ENCODE measurements around the gene CLDN7. TPM values are rescaled to one million over a fixed set of nuclear protein-coding genes. Genes with fewer than 3 reads are reported as not detected.

CLDN7 gene
- polyA plus RNA-seq, 4 donors = 309 to 561 (median 332) TPM

DNA sequence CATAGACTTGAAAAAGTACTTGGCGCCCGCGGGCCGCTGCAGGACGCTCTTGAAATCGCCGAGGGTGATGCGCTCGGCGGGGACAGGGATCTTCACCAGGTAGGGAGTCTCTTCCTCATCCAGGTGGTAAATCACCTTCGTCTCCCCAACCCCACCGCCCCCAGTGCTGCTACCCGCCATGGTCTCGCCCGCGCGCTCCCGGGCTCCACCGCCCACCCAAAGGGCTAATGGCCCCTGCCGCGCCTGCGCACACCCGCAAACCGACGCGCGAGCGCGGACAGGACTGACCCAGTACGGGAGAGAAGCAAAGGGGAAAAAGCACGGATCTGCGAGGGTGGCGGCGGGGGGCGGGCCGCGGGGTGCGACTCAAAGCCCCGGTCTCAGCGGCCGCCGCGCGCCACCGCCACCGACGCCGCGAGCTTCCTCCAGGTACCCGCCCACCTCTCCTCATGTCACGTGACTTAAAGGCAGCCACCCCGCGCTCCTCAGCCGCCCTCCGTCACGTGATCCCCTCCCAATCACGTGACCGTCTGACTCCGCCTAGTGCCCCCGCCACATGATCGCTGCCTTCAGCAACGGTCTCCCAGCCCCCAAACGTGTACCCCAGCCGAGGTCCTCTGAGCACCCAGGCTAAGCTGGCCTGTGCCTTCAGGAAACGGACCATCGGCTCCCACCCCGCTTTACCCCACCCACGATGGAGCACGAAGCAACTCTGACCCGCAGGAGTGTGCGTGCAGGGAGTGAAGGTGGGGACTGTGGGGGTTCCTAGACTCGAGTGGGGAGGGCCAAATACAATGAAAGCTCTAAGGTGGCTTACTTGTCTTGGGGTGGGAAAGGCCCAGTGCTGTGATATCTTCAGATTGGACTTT, 28.0 kb downstream of the CLDN7 start, which contains the start of gene DVL2:
Gene DVL2 (minus strand): TSS at position 435 of the 869 bp plus-strand sequence. CDS start 255 bp downstream, at position 180.
- peak within 1 kb of the TSS; percentile 41 to 92 (median 86) for H3K27ac ChIP-seq (ENCODE audit: low read depth in 1 of 3, low read length in 2 of 3)
- H3K4me3 ChIP-seq (ENCODE audit: low read depth in 1 of 3, low read length in 3 of 3) = peak within 1 kb of the TSS; percentile 74 to 93 (median 75)
- H3K9me3 ChIP-seq (ENCODE audit: control insufficient read depth in 2 of 2, insufficient read depth in 1 of 2, low read depth in 1 of 2, low read length in 1 of 2) = no peaks in the 10 kb centered on the region
- H3K4me1 ChIP-seq (ENCODE audit: control insufficient read depth in 3 of 3, insufficient read depth in 2 of 3, low read depth in 1 of 3, low read length in 2 of 3) = peaks cover 2 to 39% (median 4%) of the 10 kb centered on the region in 3 donors
- peaks cover 2 to 50% (median 5%) of the 10 kb centered on the region in 3 donors for H3K36me3 ChIP-seq (ENCODE audit: control insufficient read depth in 3 of 3, insufficient read depth in 2 of 3, low read depth in 1 of 3, low read length in 3 of 3)
- FAIRE-seq = no peak
- peak; percentile 95 to 98 for DNase-seq
- 0 to 1% (median 0%) methylated on average over 56 to 72 of the region's 72 CpGs for WGBS, 3 donors
- H3K27me3 ChIP-seq (ENCODE audit: control insufficient read depth in 3 of 3, insufficient read depth in 3 of 3, low read length in 3 of 3) = no peaks in the 10 kb centered on the region

DNA sequence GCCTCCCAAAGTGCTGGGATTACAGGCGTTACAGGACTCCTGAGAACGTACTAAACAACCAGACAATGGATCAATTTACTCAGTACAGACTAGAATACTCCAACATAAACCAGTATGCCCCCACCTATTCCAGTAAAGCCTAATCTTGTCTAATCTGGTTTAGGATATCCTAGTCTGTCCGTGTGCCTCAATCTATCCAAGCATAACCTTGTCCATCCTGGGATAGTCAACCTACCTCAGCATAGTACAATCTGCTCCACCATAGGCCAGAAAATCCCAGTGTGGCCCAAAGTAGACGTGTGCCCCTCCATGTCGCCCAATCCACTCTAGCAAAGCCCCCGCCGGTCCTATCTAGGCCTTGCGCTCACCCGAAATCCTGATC, 28.6 kb downstream of the CLDN7 start:
- 0 to 3% (median 2%) methylated on average over 9 of the region's 9 CpGs for WGBS, 3 donors
- Histone ChIP-seq H3K27ac (ENCODE audit: low read depth in 1 of 3, low read length in 2 of 3) (peak overlapping the region; percentile 41 to 92 (median 86)), H3K36me3 (ENCODE audit: control insufficient read depth in 3 of 3, insufficient read depth in 2 of 3, low read depth in 1 of 3, low read length in 3 of 3) (peaks cover 6 to 56% (median 7%) of the 10 kb centered on the region in 3 donors), H3K27me3 (ENCODE audit: control insufficient read depth in 3 of 3, insufficient read depth in 3 of 3, low read length in 3 of 3) (no peaks in the 10 kb centered on the region), H3K4me3 (ENCODE audit: low read depth in 1 of 3, low read length in 3 of 3) (peak overlapping the region; percentile 74 to 93 (median 75)), H3K9me3 (ENCODE audit: control insufficient read depth in 2 of 2, insufficient read depth in 1 of 2, low read depth in 1 of 2, low read length in 1 of 2) (no peaks in the 10 kb centered on the region), H3K4me1 (ENCODE audit: control insufficient read depth in 3 of 3, insufficient read depth in 2 of 3, low read depth in 1 of 3, low read length in 2 of 3) (peaks cover 2 to 39% (median 4%) of the 10 kb centered on the region in 3 donors)
- FAIRE-seq = no peak
- DNase-seq = no peak

DNA sequence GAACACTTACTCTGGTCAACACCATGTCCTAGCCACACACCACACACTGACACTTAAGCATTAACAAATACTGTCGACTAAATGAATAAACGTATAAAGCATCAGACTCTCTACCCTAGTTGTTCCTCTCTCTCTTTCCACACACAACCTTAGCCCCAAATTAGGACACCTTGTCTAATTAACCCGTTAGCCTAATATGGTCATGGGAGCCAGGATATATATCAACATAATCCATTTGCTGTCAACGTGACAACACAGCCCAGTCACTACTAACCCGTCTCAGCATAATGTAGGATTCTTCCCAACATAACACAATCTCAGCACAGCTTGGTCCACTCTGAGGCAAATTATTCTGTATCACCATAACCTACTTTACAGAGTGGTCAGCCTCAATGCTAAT, 30.2 kb downstream of the CLDN7 start:
- DNase-seq (no peak), FAIRE-seq (no peak)
- Histone ChIP-seq H3K4me3 (ENCODE audit: low read depth in 1 of 3, low read length in 3 of 3) (no peak overlapping the region), H3K27me3 (ENCODE audit: control insufficient read depth in 3 of 3, insufficient read depth in 3 of 3, low read length in 3 of 3) (no peaks in the 10 kb centered on the region), H3K27ac (ENCODE audit: low read depth in 1 of 3, low read length in 2 of 3) (no peak overlapping the region), H3K9me3 (ENCODE audit: control insufficient read depth in 2 of 2, insufficient read depth in 1 of 2, low read depth in 1 of 2, low read length in 1 of 2) (no peaks in the 10 kb centered on the region), H3K4me1 (ENCODE audit: control insufficient read depth in 3 of 3, insufficient read depth in 2 of 3, low read depth in 1 of 3, low read length in 2 of 3) (peaks cover 2 to 38% (median 4%) of the 10 kb centered on the region in 3 donors), H3K36me3 (ENCODE audit: control insufficient read depth in 3 of 3, insufficient read depth in 2 of 3, low read depth in 1 of 3, low read length in 3 of 3) (peaks cover 6 to 69% (median 7%) of the 10 kb centered on the region in 3 donors)
- WGBS, 3 donors = 77 to 84% (median 78%) methylated on average over 5 of the region's 5 CpGs

DNA sequence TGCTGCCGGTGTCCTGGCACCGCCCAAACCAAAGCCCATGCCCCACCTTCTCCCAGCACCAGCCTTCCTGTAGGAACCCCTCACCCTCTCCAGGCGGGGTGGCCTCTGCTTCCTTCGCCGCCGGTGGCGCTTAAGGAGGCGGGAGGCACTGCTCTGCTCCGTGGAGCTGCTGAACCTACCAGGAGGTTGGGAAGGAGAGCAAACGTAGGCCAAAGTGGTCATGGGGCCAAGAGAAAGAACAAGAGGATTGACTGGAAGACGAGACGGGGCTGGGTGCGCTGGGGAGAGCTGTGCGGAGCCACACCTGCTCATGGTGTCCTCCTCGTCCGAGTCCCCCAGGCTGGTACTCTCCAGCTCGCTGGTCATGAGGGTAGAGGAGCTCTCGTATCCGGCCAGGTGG, 32.8 kb downstream of the CLDN7 start:
- WGBS, 3 donors = 94 to 99% (median 95%) methylated on average over 19 of the region's 19 CpGs
- FAIRE-seq = no peak
- no peaks in the 10 kb centered on the region for H3K27me3 ChIP-seq (ENCODE audit: control insufficient read depth in 3 of 3, insufficient read depth in 3 of 3, low read length in 3 of 3)

DNA sequence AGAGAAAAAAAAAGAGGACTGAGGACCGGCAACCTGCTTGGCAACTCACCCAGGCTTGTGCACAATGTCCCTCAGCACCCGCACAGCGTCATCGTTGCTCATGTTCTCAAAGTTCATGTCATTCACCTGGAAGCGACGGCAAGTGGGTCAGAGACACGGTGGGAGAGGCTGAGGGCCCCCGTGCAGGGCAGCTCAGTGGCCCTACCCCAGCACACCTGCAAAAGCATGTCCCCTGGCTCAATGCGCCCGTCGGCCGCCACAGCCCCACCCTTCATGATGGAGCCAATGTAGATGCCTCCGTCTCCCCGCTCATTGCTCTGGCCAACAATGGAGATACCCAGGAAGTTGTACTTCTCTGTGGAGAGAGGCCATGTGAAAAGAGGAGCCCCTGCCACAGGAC, 33.4 kb downstream of the CLDN7 start:
- no peak for FAIRE-seq

More for the DNA sequence above, 32.8 kb downstream of the CLDN7 start:
- Histone ChIP-seq H3K4me3 (ENCODE audit: low read depth in 1 of 3, low read length in 3 of 3) (no peak overlapping the region), H3K27ac (ENCODE audit: low read depth in 1 of 3, low read length in 2 of 3) (no peak overlapping the region), H3K9me3 (ENCODE audit: control insufficient read depth in 2 of 2, insufficient read depth in 1 of 2, low read depth in 1 of 2, low read length in 1 of 2) (no peaks in the 10 kb centered on the region), H3K36me3 (ENCODE audit: control insufficient read depth in 3 of 3, insufficient read depth in 2 of 3, low read depth in 1 of 3, low read length in 3 of 3) (peaks cover 8 to 70% (median 13%) of the 10 kb centered on the region in 3 donors), H3K4me1 (ENCODE audit: control insufficient read depth in 3 of 3, insufficient read depth in 2 of 3, low read depth in 1 of 3, low read length in 2 of 3) (peaks cover 2 to 13% (median 4%) of the 10 kb centered on the region in 3 donors)
- DNase-seq = no peak

DNA sequence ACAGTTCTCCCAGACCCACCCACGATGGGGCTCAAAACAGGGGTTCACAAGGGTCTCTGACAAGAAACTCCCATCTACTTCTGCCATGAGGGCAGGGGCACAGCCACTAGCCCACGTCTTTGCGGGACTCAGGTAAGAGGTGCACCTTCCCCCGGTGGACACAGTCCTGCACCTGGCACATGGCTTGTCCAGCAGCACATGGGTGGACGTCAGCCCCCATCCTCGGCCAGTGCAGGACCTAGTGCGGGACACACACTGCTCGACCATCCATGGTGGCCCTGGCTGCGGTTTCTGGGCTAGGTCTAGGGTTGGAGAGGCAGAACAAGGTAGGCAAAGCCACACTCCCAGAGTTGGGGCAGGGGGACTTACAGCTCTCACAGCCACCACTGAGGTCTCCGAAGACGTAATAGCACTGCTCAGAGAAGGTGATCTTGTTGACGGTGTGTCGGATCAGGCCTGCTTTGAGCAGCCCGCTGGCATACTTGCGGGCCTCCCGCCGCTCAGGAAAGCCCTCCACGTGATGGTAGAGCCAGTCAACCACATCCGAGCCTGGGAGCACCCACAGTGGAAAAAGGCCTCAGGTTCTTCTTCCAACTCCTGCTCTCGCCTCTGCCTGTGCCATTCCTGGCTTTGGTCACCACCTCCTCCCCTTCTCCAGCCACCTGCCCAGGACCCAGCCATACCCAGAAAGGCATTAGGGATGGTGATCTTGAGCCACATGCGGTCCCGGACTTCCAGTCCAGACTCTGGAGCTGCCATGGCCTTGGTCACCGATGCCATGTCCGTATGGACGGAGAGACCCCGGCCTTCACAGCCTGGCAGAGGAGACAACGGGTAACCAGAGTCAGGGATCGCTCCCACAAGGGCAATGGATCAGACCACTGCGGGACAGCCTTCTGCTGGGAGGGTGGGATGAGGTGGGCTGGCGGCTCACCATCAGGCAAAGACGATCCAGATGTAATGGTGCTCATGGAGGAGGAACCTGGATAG, 35.3 kb downstream of the CLDN7 start:
- H3K4me1 ChIP-seq (ENCODE audit: control insufficient read depth in 3 of 3, insufficient read depth in 2 of 3, low read depth in 1 of 3, low read length in 2 of 3) = peaks cover 0 to 8% (median 0%) of the 10 kb centered on the region in 3 donors
- H3K9me3 ChIP-seq (ENCODE audit: control insufficient read depth in 2 of 2, insufficient read depth in 1 of 2, low read depth in 1 of 2, low read length in 1 of 2) = no peaks in the 10 kb centered on the region
- H3K27ac ChIP-seq (ENCODE audit: low read depth in 1 of 3, low read length in 2 of 3) = no peak overlapping the region
- peaks cover 17 to 95% (median 27%) of the 10 kb centered on the region in 3 donors for H3K36me3 ChIP-seq (ENCODE audit: control insufficient read depth in 3 of 3, insufficient read depth in 2 of 3, low read depth in 1 of 3, low read length in 3 of 3)
- H3K4me3 ChIP-seq (ENCODE audit: low read depth in 1 of 3, low read length in 3 of 3) = no peak overlapping the region
- WGBS, 3 donors = 92 to 94% (median 94%) methylated on average over 30 to 31 of the region's 31 CpGs
- FAIRE-seq = no peak
- DNase-seq = no peak
- no peaks in the 10 kb centered on the region for H3K27me3 ChIP-seq (ENCODE audit: control insufficient read depth in 3 of 3, insufficient read depth in 3 of 3, low read length in 3 of 3)

More for the DNA sequence above, 33.4 kb downstream of the CLDN7 start:
- Histone ChIP-seq H3K4me1 (ENCODE audit: control insufficient read depth in 3 of 3, insufficient read depth in 2 of 3, low read depth in 1 of 3, low read length in 2 of 3) (peaks cover 2 to 12% (median 4%) of the 10 kb centered on the region in 3 donors), H3K4me3 (ENCODE audit: low read depth in 1 of 3, low read length in 3 of 3) (no peak overlapping the region), H3K9me3 (ENCODE audit: control insufficient read depth in 2 of 2, insufficient read depth in 1 of 2, low read depth in 1 of 2, low read length in 1 of 2) (no peaks in the 10 kb centered on the region), H3K36me3 (ENCODE audit: control insufficient read depth in 3 of 3, insufficient read depth in 2 of 3, low read depth in 1 of 3, low read length in 3 of 3) (peaks cover 12 to 76% (median 15%) of the 10 kb centered on the region in 3 donors), H3K27me3 (ENCODE audit: control insufficient read depth in 3 of 3, insufficient read depth in 3 of 3, low read length in 3 of 3) (no peaks in the 10 kb centered on the region), H3K27ac (ENCODE audit: low read depth in 1 of 3, low read length in 2 of 3) (no peak overlapping the region)
- no peak for DNase-seq
- 90 to 92% (median 90%) methylated on average over 14 of the region's 14 CpGs for WGBS, 3 donors

DNA sequence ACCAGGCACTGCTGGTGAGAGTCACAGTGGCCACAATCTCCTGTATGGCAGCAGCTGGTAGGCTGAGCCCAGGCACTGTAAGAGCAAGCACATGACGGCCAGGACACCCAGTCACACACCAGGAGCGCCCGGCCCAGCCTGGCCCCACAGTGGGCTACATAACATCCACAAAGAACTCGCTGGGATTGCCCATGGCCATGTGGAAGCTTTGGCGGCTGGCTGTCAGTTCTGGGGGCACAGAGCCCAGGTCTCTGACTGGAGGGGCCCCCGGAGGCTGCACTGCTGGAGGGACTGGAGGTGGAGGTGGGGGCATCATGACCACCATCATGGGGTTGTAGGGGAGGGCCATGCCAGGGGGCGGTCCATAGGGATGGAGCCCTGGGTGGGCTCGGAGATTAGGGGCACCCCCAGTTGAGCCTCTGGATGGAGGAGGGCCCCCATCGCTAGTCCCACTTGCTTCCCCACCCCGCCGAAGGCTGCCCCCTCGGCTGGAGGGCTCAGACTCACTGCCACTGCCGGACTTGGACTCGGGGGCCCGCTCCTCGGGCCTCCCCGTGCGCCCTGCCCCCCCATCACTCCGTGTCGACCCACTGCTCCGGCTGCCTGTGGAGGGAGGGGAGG, 36.5 kb downstream of the CLDN7 start:
- Histone ChIP-seq H3K4me1 (ENCODE audit: control insufficient read depth in 3 of 3, insufficient read depth in 2 of 3, low read depth in 1 of 3, low read length in 2 of 3) (peaks cover 0 to 15% (median 3%) of the 10 kb centered on the region in 3 donors), H3K9me3 (ENCODE audit: control insufficient read depth in 2 of 2, insufficient read depth in 1 of 2, low read depth in 1 of 2, low read length in 1 of 2) (no peaks in the 10 kb centered on the region), H3K27ac (ENCODE audit: low read depth in 1 of 3, low read length in 2 of 3) (no peak overlapping the region), H3K4me3 (ENCODE audit: low read depth in 1 of 3, low read length in 3 of 3) (no peak overlapping the region), H3K27me3 (ENCODE audit: control insufficient read depth in 3 of 3, insufficient read depth in 3 of 3, low read length in 3 of 3) (no peaks in the 10 kb centered on the region), H3K36me3 (ENCODE audit: control insufficient read depth in 3 of 3, insufficient read depth in 2 of 3, low read depth in 1 of 3, low read length in 3 of 3) (peaks cover 20 to 100% (median 27%) of the 10 kb centered on the region in 3 donors)
- FAIRE-seq = no peak
- WGBS, 3 donors = 77 to 88% (median 83%) methylated on average over 14 to 21 of the region's 21 CpGs
- no peak for DNase-seq

All from small intestine (tissue), 7 donors.